MM.1S (cell line): ENCODE results near the gene TMEM108.

ENCODE experiments used
- CTCF ChIP-seq: fragments of 300-600 bp; sonication (generic); IDR thresholded peaks from 2 replicates; pipeline ENCODE4 v1.5.1; 2016; ENCODE audit warnings: antibody characterized with exemption, low read length, mixed read lengths
- EZH2 ChIP-seq: fragments of 300-600 bp; sonication (generic); optimal IDR thresholded peaks from 2 replicates; pipeline ENCODE3; 2017; ENCODE audit warnings: low read depth, mild to moderate bottlenecking, antibody characterized with exemption, low read length, mixed read lengths
- EZH2phosphoT487 ChIP-seq: fragments of 300-600 bp; sonication (generic); IDR thresholded peaks from 2 replicates; pipeline ENCODE4 v1.6.1; 2018; ENCODE audit warnings: antibody characterized with exemption, low read length

GRCh38 chr3:133106169-133106568 is 68.0 kb downstream of the TMEM108 start:
- no peak for TF ChIP-seq CTCF
- TF ChIP-seq EZH2phosphoT487, result no peak
- TF ChIP-seq EZH2, result no peak
